ENCODE data around the gene MFAP4. TPM values are rescaled to one million over a fixed set of nuclear protein-coding genes. Genes with fewer than 3 reads are reported as not detected.

The MFAP4 gene
- total RNA-seq, 4 donors from 2014 or later = 127 to 315 (median 226) TPM

DNA sequence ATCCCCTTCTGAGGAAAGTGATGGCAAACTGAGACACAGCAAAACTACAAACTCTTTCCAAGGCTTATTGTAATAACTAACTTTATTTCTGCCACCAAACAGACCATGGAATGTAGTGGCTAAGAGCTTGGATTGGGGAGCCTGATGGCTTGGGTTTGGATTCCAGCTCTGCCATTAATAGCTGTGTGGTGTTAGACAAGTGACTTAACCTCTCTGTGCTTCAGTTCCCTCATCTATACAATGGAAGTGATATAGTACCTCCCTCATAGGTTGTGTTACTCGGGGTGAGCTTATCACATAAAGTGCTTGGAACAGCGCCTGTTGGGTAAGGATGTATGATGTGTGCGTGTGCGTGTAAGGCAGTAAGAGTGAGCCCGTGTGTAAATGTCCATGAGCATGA, 18.1 kb upstream of the MFAP4 start:
- H3K36me3 ChIP-seq = no peaks in the 10 kb centered on the region
- H3K4me3 ChIP-seq = no peak overlapping the region
- no peaks in the 10 kb centered on the region for H3K27me3 ChIP-seq
- H3K9me3 ChIP-seq = no peaks in the 10 kb centered on the region
- DNase-seq (ENCODE audit: extremely low spot score) = no peak
- intact Hi-C loops (cut with DNase I) = no loop called here
- H3K4me1 ChIP-seq = peaks cover 0 to 19% (median 16%) of the 10 kb centered on the region in 4 donors
- H3K27ac ChIP-seq (replicated peaks in 1 of 4) = no peak overlapping the region
- WGBS = 80% methylated on average over 5 of the region's 5 CpGs
- TF ChIP-seq, protein P1, sequence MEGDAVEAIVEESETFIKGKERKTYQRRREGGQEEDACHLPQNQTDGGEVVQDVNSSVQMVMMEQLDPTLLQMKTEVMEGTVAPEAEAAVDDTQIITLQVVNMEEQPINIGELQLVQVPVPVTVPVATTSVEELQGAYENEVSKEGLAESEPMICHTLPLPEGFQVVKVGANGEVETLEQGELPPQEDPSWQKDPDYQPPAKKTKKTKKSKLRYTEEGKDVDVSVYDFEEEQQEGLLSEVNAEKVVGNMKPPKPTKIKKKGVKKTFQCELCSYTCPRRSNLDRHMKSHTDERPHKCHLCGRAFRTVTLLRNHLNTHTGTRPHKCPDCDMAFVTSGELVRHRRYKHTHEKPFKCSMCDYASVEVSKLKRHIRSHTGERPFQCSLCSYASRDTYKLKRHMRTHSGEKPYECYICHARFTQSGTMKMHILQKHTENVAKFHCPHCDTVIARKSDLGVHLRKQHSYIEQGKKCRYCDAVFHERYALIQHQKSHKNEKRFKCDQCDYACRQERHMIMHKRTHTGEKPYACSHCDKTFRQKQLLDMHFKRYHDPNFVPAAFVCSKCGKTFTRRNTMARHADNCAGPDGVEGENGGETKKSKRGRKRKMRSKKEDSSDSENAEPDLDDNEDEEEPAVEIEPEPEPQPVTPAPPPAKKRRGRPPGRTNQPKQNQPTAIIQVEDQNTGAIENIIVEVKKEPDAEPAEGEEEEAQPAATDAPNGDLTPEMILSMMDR (IDR thresholded peaks at IDR 0.05) = no peak
- TF ChIP-seq POLR2AphosphoS5 (IDR thresholded peaks at IDR 0.05) = no peak
- TF ChIP-seq EP300 (IDR thresholded peaks at IDR 0.05) = no peak
- TF ChIP-seq POLR2A (IDR thresholded peaks at IDR 0.05; ENCODE audit: low read depth) = no peak

DNA sequence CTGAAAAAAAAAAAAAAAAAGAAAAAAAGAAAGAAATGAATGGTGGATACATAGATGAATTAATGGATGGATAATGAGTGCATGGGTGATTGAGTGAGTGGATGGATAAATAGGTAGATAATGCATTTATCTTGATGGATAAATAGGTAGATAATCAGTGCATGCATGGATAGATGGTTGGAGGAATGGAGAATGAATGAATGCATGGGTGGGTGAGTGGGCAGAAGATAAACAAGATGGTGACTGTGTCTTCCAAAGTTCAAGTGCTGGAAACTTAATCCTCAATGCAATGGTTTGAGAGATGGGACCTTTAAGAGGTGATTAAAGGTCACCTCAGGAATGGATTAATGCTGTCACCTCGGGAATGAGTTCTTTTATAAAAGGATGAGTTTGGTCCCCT, 17.3 kb upstream of the MFAP4 start:
- 60% methylated on average over 1 of the region's 1 CpG for WGBS
- no peak for DNase-seq (ENCODE audit: extremely low spot score)
- TF ChIP-seq POLR2AphosphoS5 (IDR thresholded peaks at IDR 0.05) (no peak), EP300 (IDR thresholded peaks at IDR 0.05) (no peak)
- Histone ChIP-seq H3K27ac (replicated peaks in 1 of 4) (no peak overlapping the region), H3K4me3 (no peak overlapping the region), H3K36me3 (no peaks in the 10 kb centered on the region), H3K9me3 (no peaks in the 10 kb centered on the region), H3K27me3 (no peaks in the 10 kb centered on the region), H3K4me1 (peaks cover 0 to 27% (median 24%) of the 10 kb centered on the region in 4 donors)
- intact Hi-C loops (cut with DNase I) = no loop called here

DNA sequence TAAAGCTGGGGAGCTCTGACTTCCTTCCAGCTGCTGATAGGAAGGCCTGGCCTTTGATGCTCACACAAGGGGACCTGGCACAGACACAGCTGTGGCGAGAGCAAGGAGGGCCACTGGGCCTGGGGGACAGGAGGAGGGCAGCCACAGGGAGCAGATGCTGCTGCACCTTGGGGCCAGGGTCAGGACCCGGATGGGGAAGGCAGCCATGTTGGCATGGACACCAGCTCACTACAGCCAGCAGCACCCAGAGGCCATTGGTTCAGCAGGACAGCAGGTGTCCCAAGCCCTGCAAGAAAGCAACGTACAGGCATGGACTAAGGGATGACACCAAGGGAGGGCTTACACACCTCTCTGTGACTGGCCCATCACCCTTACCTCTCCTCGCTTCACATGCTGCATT, 16.0 kb upstream of the MFAP4 start:
- 97% methylated on average over 4 of the region's 4 CpGs for WGBS
- no peak overlapping the region for H3K4me3 ChIP-seq
- no peak for DNase-seq (ENCODE audit: extremely low spot score)
- no peaks in the 10 kb centered on the region for H3K27me3 ChIP-seq
- H3K27ac ChIP-seq (replicated peaks in 1 of 4) = no peak overlapping the region
- peaks cover 7 to 39% (median 36%) of the 10 kb centered on the region in 4 donors for H3K4me1 ChIP-seq
- TF ChIP-seq EP300 (IDR thresholded peaks at IDR 0.05) = no peak
- TF ChIP-seq, protein P1 (IDR thresholded peaks at IDR 0.05) = no peak
- TF ChIP-seq POLR2A (IDR thresholded peaks at IDR 0.05; ENCODE audit: low read depth) = no peak
- no peak for TF ChIP-seq POLR2AphosphoS5 (IDR thresholded peaks at IDR 0.05)
- H3K9me3 ChIP-seq = no peaks in the 10 kb centered on the region
- intact Hi-C loops (cut with DNase I) = no loop called here
- no peaks in the 10 kb centered on the region for H3K36me3 ChIP-seq

DNA sequence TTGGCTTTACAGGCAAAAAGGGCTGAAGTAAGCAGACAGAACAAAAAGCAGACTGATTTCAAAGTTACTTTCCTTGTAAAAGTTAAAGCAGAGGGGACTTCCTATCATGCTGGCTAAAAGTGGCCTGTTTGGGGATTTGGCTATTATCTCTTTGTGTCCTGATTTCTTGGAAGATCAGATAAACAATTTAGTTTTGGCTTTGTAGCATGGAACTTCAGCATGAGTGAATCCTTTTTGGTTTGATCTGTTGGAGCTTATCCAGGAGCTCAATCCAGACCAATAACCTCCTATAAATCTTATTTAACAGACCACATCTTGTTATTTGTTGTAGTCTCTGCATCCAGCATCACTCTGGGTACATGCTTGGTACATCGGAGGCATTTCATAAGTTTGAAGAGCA, 15.2 kb upstream of the MFAP4 start:
- no peak for DNase-seq (ENCODE audit: extremely low spot score)
- no peaks in the 10 kb centered on the region for H3K9me3 ChIP-seq
- H3K4me3 ChIP-seq = no peak overlapping the region
- H3K27me3 ChIP-seq = no peaks in the 10 kb centered on the region
- intact Hi-C loops (cut with DNase I) = no loop called here
- 78% methylated on average over 1 of the region's 1 CpG for WGBS
- H3K4me1 ChIP-seq = peaks cover 13 to 45% (median 42%) of the 10 kb centered on the region in 4 donors
- TF ChIP-seq POLR2AphosphoS5 (IDR thresholded peaks at IDR 0.05) (no peak), POLR2A (IDR thresholded peaks at IDR 0.05; ENCODE audit: low read depth) (no peak), EP300 (IDR thresholded peaks at IDR 0.05) (no peak)
- TF ChIP-seq, protein P1 (IDR thresholded peaks at IDR 0.05) = no peak
- no peaks in the 10 kb centered on the region for H3K36me3 ChIP-seq
- no peak overlapping the region for H3K27ac ChIP-seq (replicated peaks in 1 of 4)

DNA sequence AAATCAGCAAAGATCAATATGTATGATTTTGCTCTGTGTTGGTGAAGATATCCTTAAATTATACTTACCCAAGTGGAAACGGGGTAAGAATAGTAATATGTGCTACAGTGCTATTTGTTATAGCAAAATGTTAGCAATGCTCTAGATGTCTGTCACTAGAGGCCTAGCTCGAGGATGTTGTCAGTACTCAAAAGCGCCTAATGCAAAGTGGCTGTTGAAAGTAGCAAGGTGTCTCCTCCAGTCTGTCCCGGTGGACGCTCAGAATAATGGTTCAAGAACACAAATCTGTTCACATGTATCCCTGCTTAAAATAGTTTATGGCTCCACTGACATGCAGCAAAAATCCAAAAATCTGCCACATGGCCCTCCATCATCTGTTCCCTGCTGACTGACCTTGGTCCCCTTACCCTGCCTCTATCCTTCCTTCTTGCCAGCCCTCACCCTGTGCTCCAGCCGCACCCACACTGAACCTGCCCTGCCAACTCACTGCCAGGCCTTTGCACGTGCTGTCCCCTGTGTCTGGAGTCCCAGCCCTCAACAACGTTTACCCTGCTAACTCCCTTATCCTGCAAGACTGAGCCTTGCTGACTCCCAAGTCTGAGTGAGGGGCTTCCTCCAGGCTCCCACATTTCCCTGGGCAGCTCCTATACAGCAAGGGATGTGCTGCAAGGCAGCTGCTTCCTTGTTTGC, 14.5 kb upstream of the MFAP4 start:
- TF ChIP-seq, protein P1 (IDR thresholded peaks at IDR 0.05) = no peak
- no peak for TF ChIP-seq EP300 (IDR thresholded peaks at IDR 0.05)
- TF ChIP-seq POLR2A (IDR thresholded peaks at IDR 0.05; ENCODE audit: low read depth) = no peak
- TF ChIP-seq POLR2AphosphoS5 (IDR thresholded peaks at IDR 0.05) = no peak
- 90% methylated on average over 6 of the region's 8 CpGs for WGBS
- Histone ChIP-seq H3K36me3 (no peaks in the 10 kb centered on the region), H3K4me3 (no peak overlapping the region), H3K27ac (replicated peaks in 1 of 4) (no peak overlapping the region), H3K27me3 (no peaks in the 10 kb centered on the region), H3K4me1 (peaks cover 13 to 45% (median 42%) of the 10 kb centered on the region in 4 donors), H3K9me3 (no peaks in the 10 kb centered on the region)
- no peak for DNase-seq (ENCODE audit: extremely low spot score)
- intact Hi-C loops (cut with DNase I) = no loop called here

All from esophagus muscularis mucosa (tissue), 4 donors.